WTC11 (cell line): Measurements from ENCODE around the gene ABL1.

Source experiments
- CTCF ChIP-seq: fragments of 200-600 bp; IDR thresholded peaks from 2 replicates; pipeline ENCODE4 v1.8.0; 2022; ENCODE audit warnings: antibody characterized with exemption
- E2F5 ChIP-seq: sonication (generic); formaldehyde crosslinking; IDR thresholded peaks from 2 replicates; pipeline ENCODE4 v1.8.1; 2022; ENCODE audit warnings: mild to moderate bottlenecking, moderate library complexity, missing genetic modification reagents
- ESRRA ChIP-seq: sonication (generic); formaldehyde crosslinking; IDR thresholded peaks from 2 replicates; pipeline ENCODE4 v1.8.1; 2022; ENCODE audit warnings: mild to moderate bottlenecking, missing genetic modification reagents, borderline replicate concordance
- GTF2I ChIP-seq: fragments of 250-450 bp; sonication (Bioruptor Pico); conservative IDR thresholded peaks from 2 replicates; pipeline ENCODE4 v1.4.0; 2021; ENCODE audit warnings: mild to moderate bottlenecking
- JAZF1 ChIP-seq: fragments of 250-450 bp; sonication (Bioruptor Pico); IDR thresholded peaks from 2 replicates; pipeline ENCODE4 v1.9.0; 2021; ENCODE audit warnings: moderate library complexity, mild to moderate bottlenecking, inconsistent platforms
- NR2C2 ChIP-seq: sonication (generic); formaldehyde crosslinking; IDR thresholded peaks from 2 replicates; pipeline ENCODE4 v1.8.0; 2022; ENCODE audit warnings: mild to moderate bottlenecking, missing genetic modification reagents
- SP1 ChIP-seq: sonication (generic); formaldehyde crosslinking; conservative IDR thresholded peaks from 2 replicates; pipeline ENCODE4 v1.8.1; 2022; ENCODE audit warnings: missing genetic modification reagents
- TEAD4 ChIP-seq: sonication (generic); formaldehyde crosslinking; IDR thresholded peaks from 2 replicates; pipeline ENCODE4 v1.8.0; 2022; ENCODE audit warnings: mild to moderate bottlenecking, missing genetic modification reagents
- TP53 ChIP-seq: sonication (generic); formaldehyde crosslinking; IDR thresholded peaks from 2 replicates; pipeline ENCODE4 v1.8.1; 2023; ENCODE audit warnings: mild to moderate bottlenecking, missing genetic modification reagents
- ZSCAN18 ChIP-seq: fragments of 250-450 bp; sonication (Bioruptor Pico); IDR thresholded peaks from 2 replicates; pipeline ENCODE4 v2.1.2; 2022; ENCODE audit warnings: mild to moderate bottlenecking, moderate library complexity

- TF ChIP-seq CTCF (no peak), ESRRA (no peak), SP1 (CRISPR knock-in tag) (no peak), NR2C2 (CRISPR knock-in tag) (no peak), ZSCAN18 (CRISPR knock-in tag) (no peak), TEAD4 (CRISPR knock-in tag) (no peak), JAZF1 (CRISPR knock-in tag) (no peak), E2F5 (no peak), GTF2I (CRISPR knock-in tag) (no peak), TP53 (CRISPR knock-in tag) (no peak)
Observed at GRCh38 chr9:130861372-130862180, 26.5 kb downstream of the ABL1 start.
